ENCODE results near the gene NECTIN3. TPM values are rescaled to one million over a fixed set of nuclear protein-coding genes. Genes with fewer than 3 reads are reported as not detected.

The NECTIN3 gene
- total RNA-seq, 2 experiments from 2014 or later: 7.8 to 8.5 TPM

- TF ChIP-seq, protein P1, sequence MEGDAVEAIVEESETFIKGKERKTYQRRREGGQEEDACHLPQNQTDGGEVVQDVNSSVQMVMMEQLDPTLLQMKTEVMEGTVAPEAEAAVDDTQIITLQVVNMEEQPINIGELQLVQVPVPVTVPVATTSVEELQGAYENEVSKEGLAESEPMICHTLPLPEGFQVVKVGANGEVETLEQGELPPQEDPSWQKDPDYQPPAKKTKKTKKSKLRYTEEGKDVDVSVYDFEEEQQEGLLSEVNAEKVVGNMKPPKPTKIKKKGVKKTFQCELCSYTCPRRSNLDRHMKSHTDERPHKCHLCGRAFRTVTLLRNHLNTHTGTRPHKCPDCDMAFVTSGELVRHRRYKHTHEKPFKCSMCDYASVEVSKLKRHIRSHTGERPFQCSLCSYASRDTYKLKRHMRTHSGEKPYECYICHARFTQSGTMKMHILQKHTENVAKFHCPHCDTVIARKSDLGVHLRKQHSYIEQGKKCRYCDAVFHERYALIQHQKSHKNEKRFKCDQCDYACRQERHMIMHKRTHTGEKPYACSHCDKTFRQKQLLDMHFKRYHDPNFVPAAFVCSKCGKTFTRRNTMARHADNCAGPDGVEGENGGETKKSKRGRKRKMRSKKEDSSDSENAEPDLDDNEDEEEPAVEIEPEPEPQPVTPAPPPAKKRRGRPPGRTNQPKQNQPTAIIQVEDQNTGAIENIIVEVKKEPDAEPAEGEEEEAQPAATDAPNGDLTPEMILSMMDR (IDR thresholded peaks at IDR 0.05): no peak
- no peak overlapping the region for H3K4me3 ChIP-seq (ENCODE audit: low read length)
- H3K27me3 ChIP-seq (ENCODE audit: control insufficient read depth in 1 of 2, insufficient read depth in 2 of 2, low read length in 2 of 2): peaks cover 0 to 2% of the 10 kb centered on the region in 2 experiments
- intact Hi-C loops (cut with DNase I, micrococcal nuclease): no loop called here
- DNase-seq: no peak
- Mint-ChIP-seq H3K9me3 (no peaks in the 10 kb centered on the region), H3K36me3 (ENCODE audit: low read depth) (peaks cover 13% of the 10 kb centered on the region), H3K27ac (no peak overlapping the region), H3K4me1 (ENCODE audit: low read depth) (peaks cover 27% of the 10 kb centered on the region), H3K27me3 (peaks cover 11% of the 10 kb centered on the region), H3K4me3 (no peak overlapping the region)
- H3K4me1 ChIP-seq (ENCODE audit: insufficient read depth, low read length): peaks cover 19% of the 10 kb centered on the region
- H3K36me3 ChIP-seq (ENCODE audit: insufficient read depth, low read length): no peaks in the 10 kb centered on the region
- ChIA-PET POLR2A (interaction anchor here (1.1 kb wide), 1 partner anchor 470 kb away, joined by 3 read pairs; no protein-coding TSS in a partner anchor), CTCF (interaction anchor here (1.1 to 5.6 kb wide), 3 partner anchors 8 to 548 kb away, joined by 3 to 31 read pairs (median 4); no protein-coding TSS in a partner anchor)
- no peak overlapping the region for H3K27ac ChIP-seq (ENCODE audit: low read depth in 1 of 2, low read length in 2 of 2)
- no peak for ATAC-seq (ENCODE audit: poor library complexity)
- H3K9me3 ChIP-seq (ENCODE audit: control insufficient read depth in 1 of 2, insufficient read depth in 1 of 2, low read length in 2 of 2): no peaks in the 10 kb centered on the region
These were observed 3.0 kb upstream of the NECTIN3 start for GRCh38 chr3:111068574-111068973.

DNA sequence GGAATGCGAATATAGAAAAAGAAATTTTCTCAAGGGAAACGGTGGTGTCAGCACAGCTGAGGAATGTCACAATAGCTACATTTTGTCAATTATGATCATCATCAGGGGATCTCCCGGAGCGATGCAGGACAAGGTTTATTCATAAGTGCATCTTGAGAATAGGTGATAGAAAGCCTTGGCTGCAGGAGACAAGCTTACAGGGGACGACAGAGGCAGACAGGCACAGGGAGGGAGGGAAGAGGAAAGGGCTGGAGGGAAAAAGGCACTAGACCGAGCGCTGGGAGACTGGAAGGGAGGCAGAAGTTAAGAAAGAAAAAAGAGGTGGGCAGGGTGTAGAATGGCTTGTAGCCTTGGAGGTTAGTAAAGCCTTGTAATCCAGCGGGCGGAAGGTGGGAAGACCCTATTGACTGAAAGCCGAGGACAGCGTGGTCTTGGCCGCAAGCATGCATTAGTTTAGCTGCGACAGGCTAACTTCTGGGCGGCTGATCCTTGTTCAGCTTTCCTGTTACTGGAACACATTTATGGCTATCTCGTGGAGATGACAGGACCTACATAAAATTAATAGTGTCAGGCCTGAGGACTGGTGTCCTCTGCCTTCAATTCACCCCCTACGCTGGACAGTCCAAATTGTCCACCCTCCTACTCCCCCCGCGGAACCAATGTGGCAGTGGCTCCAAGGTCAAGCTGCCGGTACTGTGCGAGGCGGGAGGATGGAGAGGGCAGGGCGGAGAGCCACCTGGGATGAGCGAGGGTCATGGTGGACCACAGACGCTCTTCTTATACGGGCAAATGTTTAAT is 1.4 kb upstream of the NECTIN3 start:
- peaks cover 27% of the 10 kb centered on the region for H3K27me3 Mint-ChIP-seq
- peak in 3 of 14 experiments; percentile 13 to 27 (median 25) for DNase-seq
- TF ChIP-seq, protein P1 (IDR thresholded peaks at IDR 0.05): no peak
- no peaks in the 10 kb centered on the region for H3K9me3 Mint-ChIP-seq
- ChIA-PET POLR2A (interaction anchor here (1.0 kb wide), 2 partner anchors 475 to 476 kb away, joined by 3 to 4 read pairs; no protein-coding TSS in a partner anchor), CTCF (interaction anchor here (1.6 to 5.6 kb wide), 2 partner anchors 10 to 546 kb away, joined by 4 to 31 read pairs; no protein-coding TSS in a partner anchor)
- intact Hi-C loops (cut with DNase I, micrococcal nuclease): loop anchor here (2.0 to 10.0 kb wide), 7 partner anchors 265 to 1492 kb away; partner anchors contain the start of genes ABHD10 (in 1 of the 2), ATG3 (in 1 of the 2), CD96 (in 1 of the 2) and SLC35A5 (in 1 of the 2)
- H3K27me3 ChIP-seq (ENCODE audit: control insufficient read depth in 1 of 2, insufficient read depth in 2 of 2, low read length in 2 of 2): peaks cover 0 to 18% of the 10 kb centered on the region in 2 experiments
- no peak overlapping the region for H3K27ac ChIP-seq (ENCODE audit: low read depth in 1 of 2, low read length in 2 of 2)
- peaks cover 42% of the 10 kb centered on the region for H3K4me1 Mint-ChIP-seq (ENCODE audit: low read depth)
- peak overlapping the region; percentile 97 for H3K4me3 Mint-ChIP-seq
- no peak for ATAC-seq (ENCODE audit: poor library complexity)
- H3K36me3 ChIP-seq (ENCODE audit: insufficient read depth, low read length): no peaks in the 10 kb centered on the region
- H3K4me3 ChIP-seq (ENCODE audit: low read length): peak overlapping the region; percentile 78
- H3K36me3 Mint-ChIP-seq (ENCODE audit: low read depth): peaks cover 13% of the 10 kb centered on the region
- H3K9me3 ChIP-seq (ENCODE audit: control insufficient read depth in 1 of 2, insufficient read depth in 1 of 2, low read length in 2 of 2): no peaks in the 10 kb centered on the region
- peak overlapping the region; percentile 90 for H3K27ac Mint-ChIP-seq
- peaks cover 19% of the 10 kb centered on the region for H3K4me1 ChIP-seq (ENCODE audit: insufficient read depth, low read length)

DNA sequence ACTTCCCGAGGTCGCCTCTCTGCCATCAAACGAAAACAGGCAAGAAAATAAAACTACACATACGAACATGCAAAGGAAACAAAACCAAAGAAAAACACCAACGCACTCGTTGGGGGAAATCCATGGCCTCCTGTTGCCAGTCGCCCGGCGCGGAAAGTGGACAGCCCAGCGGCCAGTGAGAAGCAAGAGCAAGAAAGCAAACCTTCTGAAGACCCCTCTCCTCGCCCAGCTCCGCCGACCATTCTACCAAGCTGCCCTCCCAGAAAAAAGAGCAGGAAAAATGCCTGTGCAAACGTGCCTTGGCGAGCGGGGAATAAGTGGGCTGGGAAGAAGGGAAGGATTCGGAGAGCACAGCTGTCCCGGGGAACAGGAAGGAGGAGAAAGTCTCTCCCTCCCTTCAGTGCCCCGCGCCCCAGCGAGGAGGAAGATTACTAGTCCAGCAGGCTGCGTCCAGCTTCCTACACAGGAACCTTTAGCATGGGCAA is 802 bp upstream of the NECTIN3 start:
- ATAC-seq (ENCODE audit: poor library complexity) (no peak), DNase-seq (peak in 4 of 14 experiments; percentile 23 to 64 (median 48))
- Mint-ChIP-seq H3K9me3 (no peaks in the 10 kb centered on the region), H3K36me3 (ENCODE audit: low read depth) (peaks cover 13% of the 10 kb centered on the region), H3K4me1 (ENCODE audit: low read depth) (peaks cover 44% of the 10 kb centered on the region), H3K27me3 (peaks cover 32% of the 10 kb centered on the region), H3K27ac (peak overlapping the region; percentile 90), H3K4me3 (peak overlapping the region; percentile 97)
- Histone ChIP-seq H3K4me3 (ENCODE audit: low read length) (peak overlapping the region; percentile 78), H3K9me3 (ENCODE audit: control insufficient read depth in 1 of 2, insufficient read depth in 1 of 2, low read length in 2 of 2) (no peaks in the 10 kb centered on the region), H3K27ac (ENCODE audit: low read depth in 1 of 2, low read length in 2 of 2) (no peak overlapping the region), H3K4me1 (ENCODE audit: insufficient read depth, low read length) (peaks cover 19% of the 10 kb centered on the region), H3K27me3 (ENCODE audit: control insufficient read depth in 1 of 2, insufficient read depth in 2 of 2, low read length in 2 of 2) (peaks cover 0 to 18% of the 10 kb centered on the region in 2 experiments), H3K36me3 (ENCODE audit: insufficient read depth, low read length) (no peaks in the 10 kb centered on the region)
- POLR2A ChIA-PET: interaction anchor here (1.0 kb wide), 2 partner anchors 474 to 476 kb away, joined by 3 to 4 read pairs; no protein-coding TSS in a partner anchor
- TF ChIP-seq, protein P1 (IDR thresholded peaks at IDR 0.05): no peak
- CTCF ChIA-PET: interaction anchor here (5.6 kb wide), 1 partner anchor 10 kb away, joined by 31 read pairs; no protein-coding TSS in a partner anchor
- intact Hi-C loops (cut with DNase I, micrococcal nuclease): loop anchor here (2.0 to 10.0 kb wide), 7 partner anchors 264 to 1491 kb away; partner anchors contain the start of genes ABHD10 (in 1 of the 2), ATG3 (in 1 of the 2), CD96 (in 1 of the 2) and SLC35A5 (in 1 of the 2)

All from CD4-positive, alpha-beta T cell (primary cell).